ENCODE results near the gene CPT2. TPM values are rescaled to one million over a fixed set of nuclear protein-coding genes. Genes with fewer than 3 reads are reported as not detected.

Gene CPT2
- total RNA-seq, 4 donors from 2014 or later, result 16.0 to 36.2 (median 23.1) TPM

DNA sequence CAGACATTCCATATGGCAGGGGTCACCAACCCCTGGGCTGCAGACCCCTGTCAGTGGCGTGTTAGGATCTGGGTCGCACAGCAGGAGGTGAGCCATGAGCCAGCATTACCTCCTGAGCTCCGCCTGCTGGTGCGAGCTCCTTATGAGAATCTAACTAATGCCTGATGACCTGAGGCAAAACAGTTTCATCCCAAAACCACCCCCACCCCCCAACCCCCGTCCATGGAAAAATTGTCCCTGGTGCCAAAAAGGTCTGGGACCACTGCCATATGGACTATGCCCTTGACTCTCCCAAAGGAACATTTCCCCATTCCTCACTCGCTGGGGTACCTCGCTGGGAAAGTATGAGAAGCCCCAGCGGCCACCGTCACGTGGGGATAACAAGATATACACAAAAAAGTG lies 6.4 kb upstream of the CPT2 start:
- TF ChIP-seq, protein P1, sequence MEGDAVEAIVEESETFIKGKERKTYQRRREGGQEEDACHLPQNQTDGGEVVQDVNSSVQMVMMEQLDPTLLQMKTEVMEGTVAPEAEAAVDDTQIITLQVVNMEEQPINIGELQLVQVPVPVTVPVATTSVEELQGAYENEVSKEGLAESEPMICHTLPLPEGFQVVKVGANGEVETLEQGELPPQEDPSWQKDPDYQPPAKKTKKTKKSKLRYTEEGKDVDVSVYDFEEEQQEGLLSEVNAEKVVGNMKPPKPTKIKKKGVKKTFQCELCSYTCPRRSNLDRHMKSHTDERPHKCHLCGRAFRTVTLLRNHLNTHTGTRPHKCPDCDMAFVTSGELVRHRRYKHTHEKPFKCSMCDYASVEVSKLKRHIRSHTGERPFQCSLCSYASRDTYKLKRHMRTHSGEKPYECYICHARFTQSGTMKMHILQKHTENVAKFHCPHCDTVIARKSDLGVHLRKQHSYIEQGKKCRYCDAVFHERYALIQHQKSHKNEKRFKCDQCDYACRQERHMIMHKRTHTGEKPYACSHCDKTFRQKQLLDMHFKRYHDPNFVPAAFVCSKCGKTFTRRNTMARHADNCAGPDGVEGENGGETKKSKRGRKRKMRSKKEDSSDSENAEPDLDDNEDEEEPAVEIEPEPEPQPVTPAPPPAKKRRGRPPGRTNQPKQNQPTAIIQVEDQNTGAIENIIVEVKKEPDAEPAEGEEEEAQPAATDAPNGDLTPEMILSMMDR (IDR thresholded peaks at IDR 0.05; ENCODE audit: low read depth), result no peak

GRCh38 chr1:53195246-53196016 lies 1.2 kb upstream of the CPT2 start:
- TF ChIP-seq, protein P1 (IDR thresholded peaks at IDR 0.05; ENCODE audit: low read depth), result no peak

DNA sequence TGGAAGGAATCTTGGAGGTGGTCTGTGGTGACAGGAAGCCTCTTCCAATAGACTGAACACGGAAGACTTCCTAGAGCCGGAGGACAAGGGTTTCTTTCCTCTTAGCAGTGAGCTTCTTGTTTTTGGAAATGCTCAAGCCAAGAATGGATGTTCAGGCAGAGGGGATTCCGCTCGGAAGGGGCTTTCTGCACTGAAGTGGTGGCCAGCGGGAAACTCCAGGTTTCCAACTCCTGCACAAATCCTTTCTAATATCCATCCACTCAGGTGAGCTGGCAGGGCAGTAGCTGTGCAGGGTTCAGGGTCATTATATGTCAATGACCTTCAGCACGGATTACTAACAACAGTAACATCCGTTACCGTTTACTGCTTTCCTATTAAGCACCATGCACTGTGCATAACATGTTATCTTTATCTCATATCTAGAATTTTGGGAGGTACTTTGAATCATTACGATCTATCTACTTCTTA lies 573 bp upstream of the CPT2 start:
- TF ChIP-seq, protein P1 (IDR thresholded peaks at IDR 0.05; ENCODE audit: low read depth), result no peak

- TF ChIP-seq, protein P1 (IDR thresholded peaks at IDR 0.05; ENCODE audit: low read depth), result no peak
Measured at GRCh38 chr1:53197291-53198200, 922 bp downstream of the CPT2 start.

GRCh38 chr1:53198241-53198651 lies 1.6 kb downstream of the CPT2 start:
- TF ChIP-seq, protein P1 (IDR thresholded peaks at IDR 0.05; ENCODE audit: low read depth), result no peak

- TF ChIP-seq, protein P1 (IDR thresholded peaks at IDR 0.05; ENCODE audit: low read depth), result no peak
Measured at GRCh38 chr1:53203466-53203865, 6.8 kb downstream of the CPT2 start.
